Prostate gland (tissue), 2 donors: ENCODE measurements around the gene HARBI1.

Experiments used
- CTCF ChIP-seq, 4 experiments: fragments of 200-600 bp in 2 of 4; fragments of 450-650 bp in 2 of 4; sonication (generic) in 2 of 4; IDR thresholded peaks; 1 replicate in 3 of 4; 2 replicates in 1 of 4; pipeline ENCODE4 v1.5.1; 2016 to 2019; ENCODE audit warnings: antibody characterized with exemption in 4 of 4, mild to moderate bottlenecking in 2 of 4, moderate library complexity in 2 of 4
- POLR2A ChIP-seq: fragments of 450-650 bp; IDR thresholded peaks from one replicate; pipeline ENCODE4 v1.6.1; 2016; ENCODE audit warnings: antibody characterized with exemption, mild to moderate bottlenecking
- POLR2AphosphoS5 ChIP-seq: sonication (generic); formaldehyde crosslinking; IDR thresholded peaks from one replicate; pipeline ENCODE4 v1.6.1; 2017; ENCODE audit warnings: antibody characterized with exemption

DNA sequence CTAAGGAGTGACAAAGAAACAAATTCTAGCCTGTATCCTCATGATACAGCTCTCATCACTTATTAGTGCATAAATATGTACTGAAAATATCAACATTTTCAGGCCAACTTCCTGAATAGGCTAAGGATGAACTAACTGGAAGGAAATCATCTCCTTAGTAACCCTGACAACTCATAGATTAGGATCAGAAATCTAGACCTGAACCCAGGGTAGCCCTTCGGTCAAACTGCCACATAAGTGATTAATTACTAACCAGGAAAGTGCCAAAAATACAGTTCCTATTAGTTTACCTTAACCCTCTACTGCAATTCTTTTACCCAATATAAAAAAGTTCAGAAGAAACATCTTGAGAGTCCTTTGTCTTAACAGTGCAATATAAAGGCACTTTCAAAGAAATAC is 63.2 kb downstream of the HARBI1 start:
- TF ChIP-seq CTCF (IDR thresholded peaks at IDR 0.05), result no peak
- no peak for TF ChIP-seq POLR2A
- TF ChIP-seq POLR2AphosphoS5, result no peak
